Measurements from ENCODE around the gene LRRC4B.

The LRRC4B gene

GRCh38 chr19:50482271-50482855, 85.9 kb downstream of the LRRC4B start:
- TF ChIP-seq CTCF (conservative IDR thresholded peaks at IDR 0.05) (no peak), ZFX (IDR thresholded peaks at IDR 0.05) (no peak)

GRCh38 chr19:50481351-50482149, 86.7 kb downstream of the LRRC4B start:
- TF ChIP-seq ZFX (IDR thresholded peaks at IDR 0.05) (no peak), CTCF (conservative IDR thresholded peaks at IDR 0.05) (no peak)
- H3K27ac ChIP-seq: no peak overlapping the region

More at GRCh38 chr19:50482271-50482855, 85.9 kb downstream of the LRRC4B start:
- no peak overlapping the region for H3K27ac ChIP-seq

- no peak overlapping the region for H3K27ac ChIP-seq
- TF ChIP-seq ZFX (IDR thresholded peaks at IDR 0.05) (no peak), CTCF (conservative IDR thresholded peaks at IDR 0.05) (no peak)
Observed at GRCh38 chr19:50480281-50481111, 87.7 kb downstream of the LRRC4B start.

- no peak for TF ChIP-seq ZFX (IDR thresholded peaks at IDR 0.05)
- no peak for TF ChIP-seq CTCF (conservative IDR thresholded peaks at IDR 0.05)
- no peak overlapping the region for H3K27ac ChIP-seq
Observed at GRCh38 chr19:50479761-50480251, 88.4 kb downstream of the LRRC4B start.

- no peak; the same call in 1 of the 2 replicates for TF ChIP-seq CTCF (conservative IDR thresholded peaks at IDR 0.05)
- TF ChIP-seq ZFX (IDR thresholded peaks at IDR 0.05): no peak
Observed at GRCh38 chr19:50478901-50479715, 89.1 kb downstream of the LRRC4B start.

GRCh38 chr19:50477751-50478515, 90.3 kb downstream of the LRRC4B start:
- TF ChIP-seq CTCF (conservative IDR thresholded peaks at IDR 0.05): no peak
- no peak for TF ChIP-seq ZFX (IDR thresholded peaks at IDR 0.05)
- no peak overlapping the region for H3K27ac ChIP-seq

More at GRCh38 chr19:50478901-50479715, 89.1 kb downstream of the LRRC4B start:
- H3K27ac ChIP-seq: no peak overlapping the region

Measured in C4-2B (cell line).